ENCODE results near the gene CCDC50.

The CCDC50 gene

GRCh38 chr3:191301782-191302411 lies 27.3 kb upstream of the CCDC50 start:
- TF ChIP-seq CTCF (IDR thresholded peaks at IDR 0.05) = no peak
- TF ChIP-seq ZFX (IDR thresholded peaks at IDR 0.05; ENCODE audit: borderline replicate concordance) = no peak
- no peak overlapping the region for H3K27ac ChIP-seq

- H3K27ac ChIP-seq = no peak overlapping the region
- TF ChIP-seq CTCF (IDR thresholded peaks at IDR 0.05) (no peak), ZFX (IDR thresholded peaks at IDR 0.05; ENCODE audit: borderline replicate concordance) (no peak)
Measured at GRCh38 chr3:191302451-191302850, 26.7 kb upstream of the CCDC50 start.

GRCh38 chr3:191303596-191303995 lies 25.6 kb upstream of the CCDC50 start:
- TF ChIP-seq ZFX (IDR thresholded peaks at IDR 0.05; ENCODE audit: borderline replicate concordance) = no peak
- no peak for TF ChIP-seq CTCF (IDR thresholded peaks at IDR 0.05)
- no peak overlapping the region for H3K27ac ChIP-seq

- no peak overlapping the region for H3K27ac ChIP-seq
- no peak for TF ChIP-seq ZFX (IDR thresholded peaks at IDR 0.05; ENCODE audit: borderline replicate concordance)
- no peak for TF ChIP-seq CTCF (IDR thresholded peaks at IDR 0.05)
Measured at GRCh38 chr3:191306428-191306827, 22.8 kb upstream of the CCDC50 start.

GRCh38 chr3:191307341-191307740 lies 21.9 kb upstream of the CCDC50 start:
- H3K27ac ChIP-seq = no peak overlapping the region
- TF ChIP-seq ZFX (IDR thresholded peaks at IDR 0.05; ENCODE audit: borderline replicate concordance) (no peak), CTCF (IDR thresholded peaks at IDR 0.05) (no peak)

- TF ChIP-seq CTCF (IDR thresholded peaks at IDR 0.05) (no peak), ZFX (IDR thresholded peaks at IDR 0.05; ENCODE audit: borderline replicate concordance) (no peak)
- H3K27ac ChIP-seq = no peak overlapping the region
Measured at GRCh38 chr3:191313296-191313695, 15.9 kb upstream of the CCDC50 start.

- no peak overlapping the region for H3K27ac ChIP-seq
- TF ChIP-seq CTCF (IDR thresholded peaks at IDR 0.05) = no peak
- no peak for TF ChIP-seq ZFX (IDR thresholded peaks at IDR 0.05; ENCODE audit: borderline replicate concordance)
Measured at GRCh38 chr3:191314109-191314728, 15.0 kb upstream of the CCDC50 start.
